ENCODE measurements around the gene HPSE2. TPM values are rescaled to one million over a fixed set of nuclear protein-coding genes. Genes with fewer than 3 reads are reported as not detected.
"Not testable (repeated sequence)": the region's sequence is repeated elsewhere in the genome, so short reads cannot be mapped to it uniquely, and the experiment has no call there.

Gene HPSE2
- total RNA-seq, 1 donor from 2014 or later: not detected

GRCh38 chr10:99007457-99007856 is 228.2 kb downstream of the HPSE2 start:
- Histone ChIP-seq H3K27ac (no peak overlapping the region), H3K27me3 (no peaks in the 10 kb centered on the region), H3K4me3 (no peak overlapping the region), H3K9me3 (peaks cover 5 to 15% of the 10 kb centered on the region in 2 donors), H3K4me1 (peaks cover 0 to 13% of the 10 kb centered on the region in 2 donors), H3K36me3 (no peaks in the 10 kb centered on the region)
- DNase-seq (ENCODE audit: low spot score in 2 of 2): no peak
- no peak for TF ChIP-seq CTCF (IDR thresholded peaks at IDR 0.05)
- intact Hi-C loops (cut with DNase I): no loop called here

- Histone ChIP-seq H3K27ac (no peak overlapping the region), H3K36me3 (no peaks in the 10 kb centered on the region), H3K4me1 (peaks cover 0 to 13% of the 10 kb centered on the region in 2 donors), H3K4me3 (no peak overlapping the region), H3K9me3 (peaks cover 5 to 15% of the 10 kb centered on the region in 2 donors), H3K27me3 (no peaks in the 10 kb centered on the region)
- TF ChIP-seq CTCF (IDR thresholded peaks at IDR 0.05): no peak
- intact Hi-C loops (cut with DNase I): no loop called here
- no peak for DNase-seq (ENCODE audit: low spot score in 2 of 2)
Observed at GRCh38 chr10:99005254-99005653, 230.4 kb downstream of the HPSE2 start.

GRCh38 chr10:99004738-99005137 is 230.9 kb downstream of the HPSE2 start:
- H3K27ac ChIP-seq: no peak overlapping the region
- H3K4me3 ChIP-seq: no peak overlapping the region
- H3K36me3 ChIP-seq: no peaks in the 10 kb centered on the region
- no peak for TF ChIP-seq CTCF (IDR thresholded peaks at IDR 0.05)
- H3K9me3 ChIP-seq: peaks cover 5 to 15% of the 10 kb centered on the region in 2 donors
- DNase-seq (ENCODE audit: low spot score in 2 of 2): no peak
- intact Hi-C loops (cut with DNase I): no loop called here
- no peaks in the 10 kb centered on the region for H3K27me3 ChIP-seq
- H3K4me1 ChIP-seq: peaks cover 0 to 13% of the 10 kb centered on the region in 2 donors

- intact Hi-C loops (cut with DNase I): no loop called here
- Histone ChIP-seq H3K4me1 (no peaks in the 10 kb centered on the region), H3K4me3 (no peak overlapping the region), H3K9me3 (peaks cover 5 to 15% of the 10 kb centered on the region in 2 donors), H3K36me3 (no peaks in the 10 kb centered on the region), H3K27me3 (no peaks in the 10 kb centered on the region), H3K27ac (no peak overlapping the region)
- TF ChIP-seq CTCF (IDR thresholded peaks at IDR 0.05): no peak
- DNase-seq (ENCODE audit: low spot score in 2 of 2): no peak
Observed at GRCh38 chr10:99002392-99002791, 233.3 kb downstream of the HPSE2 start.

GRCh38 chr10:98997596-98997995 is 238.1 kb downstream of the HPSE2 start:
- Histone ChIP-seq H3K9me3 (no peaks in the 10 kb centered on the region), H3K27me3 (no peaks in the 10 kb centered on the region), H3K36me3 (no peaks in the 10 kb centered on the region), H3K27ac (no peak overlapping the region), H3K4me1 (no peaks in the 10 kb centered on the region), H3K4me3 (no peak overlapping the region)
- no peak for DNase-seq (ENCODE audit: low spot score in 2 of 2)
- no peak for TF ChIP-seq CTCF (IDR thresholded peaks at IDR 0.05)
- intact Hi-C loops (cut with DNase I): no loop called here

- Histone ChIP-seq H3K36me3 (no peaks in the 10 kb centered on the region), H3K4me1 (no peaks in the 10 kb centered on the region), H3K4me3 (no peak overlapping the region), H3K27ac (no peak overlapping the region), H3K9me3 (no peaks in the 10 kb centered on the region), H3K27me3 (no peaks in the 10 kb centered on the region)
- TF ChIP-seq CTCF (IDR thresholded peaks at IDR 0.05): no peak
- intact Hi-C loops (cut with DNase I): no loop called here
- no peak for DNase-seq (ENCODE audit: low spot score in 2 of 2)
Observed at GRCh38 chr10:98994030-98994429, 241.6 kb downstream of the HPSE2 start.

GRCh38 chr10:98983751-98984150 is 251.9 kb downstream of the HPSE2 start:
- H3K9me3 ChIP-seq; DNase-seq (ENCODE audit: low spot score in 2 of 2); H3K4me3 ChIP-seq; H3K36me3 ChIP-seq; H3K27me3 ChIP-seq; intact Hi-C loops (cut with DNase I); H3K27ac ChIP-seq; H3K4me1 ChIP-seq: not testable (repeated sequence)
